GM23338 (cell line): ENCODE results near the gene NOTCH3. TPM values are rescaled to one million over a fixed set of nuclear protein-coding genes. Genes with fewer than 3 reads are reported as not detected.

Experiments used
- ATAC-seq: fragments of 200-7000 bp; cut with Tn5 transposase; 3 replicates; pipeline ENCODE4 v1.9.1; 2020
- DNase-seq: peaks from one replicate; pipeline ENCODE4 v3.0.0-alpha.2; 2015; ENCODE audit warnings: low spot score
- H2AFZ ChIP-seq: fragments of 200-600 bp; sonication (generic); 2 replicates; pipeline ENCODE4 v1.8.0; 2016; ENCODE audit warnings: antibody characterized with exemption, mild to moderate bottlenecking, moderate library complexity
- H3F3A ChIP-seq: fragments of 200-600 bp; sonication (generic); replicated peaks from 2 replicates; pipeline ENCODE4 v1.8.0; 2017; ENCODE audit warnings: antibody characterized with exemption, mixed run types, low read depth
- H3K27ac ChIP-seq: fragments of 200-600 bp; sonication (generic); 2 replicates; pipeline ENCODE4 v1.6.1; 2016; ENCODE audit warnings: low read depth
- H3K27me3 ChIP-seq: fragments of 200-600 bp; sonication (generic); 2 replicates; pipeline ENCODE4 v1.8.0; 2016; ENCODE audit warnings: mild to moderate bottlenecking, mixed run types, moderate library complexity; ENCODE audit not compliant: insufficient read depth
- H3K36me3 ChIP-seq: fragments of 200-600 bp; sonication (generic); 2 replicates; pipeline ENCODE4 v1.8.0; 2016; ENCODE audit warnings: mild to moderate bottlenecking; ENCODE audit not compliant: insufficient read depth
- H3K4me1 ChIP-seq: fragments of 200-600 bp; sonication (generic); 2 replicates; pipeline ENCODE4 v1.8.0; 2016; ENCODE audit warnings: mild to moderate bottlenecking, moderate library complexity; ENCODE audit not compliant: insufficient read depth
- H3K4me2 ChIP-seq: fragments of 200-600 bp; sonication (generic); 2 replicates; pipeline ENCODE4 v1.7.1; 2017; ENCODE audit warnings: mixed run types
- H3K4me3 ChIP-seq: fragments of 200-600 bp; sonication (generic); 2 replicates; pipeline ENCODE4 v1.6.1; 2016; ENCODE audit warnings: mixed run types
- H3K79me2 ChIP-seq: fragments of 200-600 bp; sonication (generic); replicated peaks from 2 replicates; pipeline ENCODE4 v1.8.0; 2017; ENCODE audit warnings: mild to moderate bottlenecking; ENCODE audit not compliant: insufficient read depth
- H3K9me2 ChIP-seq: fragments of 200-600 bp; sonication (generic); 2 replicates; pipeline ENCODE4 v1.8.0; 2017; ENCODE audit not compliant: insufficient read depth
- H4K20me1 ChIP-seq: fragments of 200-600 bp; sonication (generic); replicated peaks from 2 replicates; pipeline ENCODE4 v1.8.0; 2017; ENCODE audit warnings: mild to moderate bottlenecking; ENCODE audit not compliant: insufficient read depth
- H3K27ac Mint-ChIP-seq: 2 replicates; pipeline ENCODE4 v1.8.0; 2020; ENCODE audit warnings: inconsistent platforms, mild to moderate bottlenecking, moderate library complexity, mixed read lengths
- H3K27me3 Mint-ChIP-seq: 3 replicates; pipeline ENCODE4 v1.8.0; 2022; ENCODE audit warnings: low read depth, mild to moderate bottlenecking, moderate library complexity, mixed read lengths, inconsistent platforms; ENCODE audit not compliant: insufficient read depth, poor library complexity
- H3K36me3 Mint-ChIP-seq: 3 replicates; pipeline ENCODE4 v1.8.0; 2021; ENCODE audit warnings: low read depth, mild to moderate bottlenecking, inconsistent platforms, moderate library complexity, mixed read lengths
- H3K4me1 Mint-ChIP-seq: 3 replicates; pipeline ENCODE4 v1.8.0; 2020; ENCODE audit warnings: mild to moderate bottlenecking, inconsistent platforms, mixed read lengths
- H3K4me3 Mint-ChIP-seq: 3 replicates; pipeline ENCODE4 v1.8.0; 2021; ENCODE audit warnings: moderate library complexity, mild to moderate bottlenecking, inconsistent platforms, mixed read lengths
- H3K9me3 Mint-ChIP-seq: 3 replicates; pipeline ENCODE4 v1.8.0; 2020; ENCODE audit warnings: moderate library complexity, mild to moderate bottlenecking, inconsistent platforms, mixed read lengths
- CREB1 ChIP-seq: fragments of 250-450 bp; sonication (Bioruptor Pico); IDR thresholded peaks from 2 replicates; pipeline ENCODE4 v1.5.0; 2020; ENCODE audit warnings: low read depth, mild to moderate bottlenecking, moderate library complexity
- CTCF ChIP-seq, 2 experiments: fragments of 200-600 bp in 1 of 2; sonication (generic) in 1 of 2; conservative IDR thresholded peaks; 2 replicates each; pipeline versions ENCODE4 v1.5.1 to v1.6.1; 2016 to 2017; ENCODE audit warnings: antibody characterized with exemption in 2 of 2, low read depth in 2 of 2, mild to moderate bottlenecking in 2 of 2, moderate library complexity in 1 of 2
- EZH2 ChIP-seq: fragments of 200-600 bp; sonication (generic); IDR thresholded peaks from one replicate; pipeline ENCODE4 v1.8.0; 2017; ENCODE audit warnings: antibody characterized with exemption, mild to moderate bottlenecking, low read depth; ENCODE audit not compliant: unreplicated experiment
- EZH2phosphoT487 ChIP-seq: fragments of 200-600 bp; sonication (generic); IDR thresholded peaks from one replicate; pipeline ENCODE4 v1.8.1; 2018; ENCODE audit warnings: antibody characterized with exemption; ENCODE audit not compliant: unreplicated experiment
- JUNB ChIP-seq: IDR thresholded peaks from one replicate; pipeline ENCODE4 v1.6.1; 2016; ENCODE audit warnings: antibody characterized with exemption; ENCODE audit not compliant: unreplicated experiment
- NANOG ChIP-seq: IDR thresholded peaks from 2 replicates; pipeline ENCODE4 v1.6.1; 2016; ENCODE audit warnings: antibody characterized with exemption, borderline replicate concordance
- POLR2AphosphoS5 ChIP-seq: IDR thresholded peaks from 2 replicates; pipeline ENCODE4 v1.6.1; 2016; ENCODE audit warnings: antibody characterized with exemption, low read depth
- STAT1 ChIP-seq: IDR thresholded peaks from one replicate; pipeline ENCODE4 v1.6.1; 2016; ENCODE audit warnings: antibody characterized with exemption; ENCODE audit not compliant: unreplicated experiment
- ZNF114 ChIP-seq: fragments of 250-450 bp; sonication (Bioruptor Pico); IDR thresholded peaks from 2 replicates; pipeline ENCODE4 v1.5.0; 2020; ENCODE audit warnings: mild to moderate bottlenecking, moderate library complexity
- ZNF331 ChIP-seq: fragments of 250-450 bp; sonication (Bioruptor Pico); IDR thresholded peaks from 2 replicates; pipeline ENCODE4 v1.5.0; 2020; ENCODE audit warnings: low read depth, mild to moderate bottlenecking, moderate library complexity
- ZNF462 ChIP-seq: fragments of 250-450 bp; sonication (Bioruptor Pico); IDR thresholded peaks from 2 replicates; pipeline ENCODE4 v1.5.0; 2020; ENCODE audit warnings: mild to moderate bottlenecking, moderate library complexity
- polyA plus RNA-seq: library from polyadenylated mRNA; unstranded; fragments of >200 nt; fragmentation: Nextera tagmentation; extraction: Ambion mirVana; gene quantifications from 2 replicates; pipeline ENCODE4 v1.2.1, GENCODE V29; 2016
- total RNA-seq: library from RNA; depleted of rRNA; stranded (reverse); fragments of >200 nt; shearing (Covaris generic); gene quantifications from 2 replicates; pipeline ENCODE4 v1.2.3, GENCODE V29; 2014
- TF ChIP-seq, protein P1 (sequence below): IDR thresholded peaks from one replicate; pipeline ENCODE4 v1.6.1; 2018; ENCODE audit warnings: antibody characterized with exemption; ENCODE audit not compliant: unreplicated experiment

NOTCH3 gene
- total and polyA plus RNA-seq, 2 experiments from 2014 or later, result 24.3 to 172 TPM

DNA sequence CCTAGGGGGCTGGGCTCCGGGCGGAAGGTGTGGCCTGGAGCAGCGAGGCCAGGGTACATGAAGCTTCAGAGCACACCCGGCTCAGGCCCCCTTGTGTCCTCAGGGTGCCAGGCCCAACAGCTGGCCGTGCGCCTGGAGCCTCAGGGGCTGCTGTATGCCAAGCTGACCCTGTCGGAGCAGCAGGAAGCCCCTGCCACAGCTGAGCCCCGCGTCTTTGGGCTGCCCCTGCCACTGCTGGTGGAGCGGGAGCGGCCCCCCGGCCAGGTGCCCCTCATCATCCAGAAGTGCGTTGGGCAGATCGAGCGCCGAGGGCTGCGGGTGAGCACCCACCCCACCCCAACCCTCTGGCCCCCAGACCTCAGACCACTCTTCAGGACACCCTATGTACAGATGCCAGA, 90.4 kb downstream of the NOTCH3 start (continued):
- TF ChIP-seq JUNB, result no peak
- TF ChIP-seq ZNF114 (CRISPR knock-in tag), result no peak
- no peak for TF ChIP-seq EZH2
- TF ChIP-seq CREB1 (CRISPR knock-in tag), result no peak
- TF ChIP-seq STAT1, result no peak
- no peak for TF ChIP-seq EZH2phosphoT487
- TF ChIP-seq POLR2AphosphoS5, result no peak

GRCh38 chr19:15109768-15110417, 90.9 kb downstream of the NOTCH3 start:
- Mint-ChIP-seq H3K27me3 (peaks cover 10% of the 10 kb centered on the region), H3K4me1 (peaks cover 12% of the 10 kb centered on the region), H3K27ac (no peak overlapping the region), H3K36me3 (peaks cover 44% of the 10 kb centered on the region), H3K4me3 (no peak overlapping the region), H3K9me3 (no peaks in the 10 kb centered on the region)
- Histone ChIP-seq H3K4me1 (peaks cover 11% of the 10 kb centered on the region; the same call in 1 of the 2 replicates), H2AFZ (no peak overlapping the region), H3K4me3 (no peak overlapping the region), H3K9me2 (no peaks in the 10 kb centered on the region), H4K20me1 (peaks cover 4% of the 10 kb centered on the region; the same call in 1 of the 2 replicates), H3K27ac (no peak overlapping the region), H3F3A (peaks cover 6% of the 10 kb centered on the region; the same call in 1 of the 2 replicates), H3K27me3 (no peaks in the 10 kb centered on the region), H3K4me2 (no peak overlapping the region), H3K36me3 (peaks cover 20% of the 10 kb centered on the region; the same call in 1 of the 2 replicates), H3K79me2 (peaks cover 9% of the 10 kb centered on the region)
- DNase-seq (no peak), ATAC-seq (no peak)
- TF ChIP-seq ZNF114 (CRISPR knock-in tag), result no peak
- no peak for TF ChIP-seq JUNB
- no peak for TF ChIP-seq STAT1
- TF ChIP-seq, protein P1, sequence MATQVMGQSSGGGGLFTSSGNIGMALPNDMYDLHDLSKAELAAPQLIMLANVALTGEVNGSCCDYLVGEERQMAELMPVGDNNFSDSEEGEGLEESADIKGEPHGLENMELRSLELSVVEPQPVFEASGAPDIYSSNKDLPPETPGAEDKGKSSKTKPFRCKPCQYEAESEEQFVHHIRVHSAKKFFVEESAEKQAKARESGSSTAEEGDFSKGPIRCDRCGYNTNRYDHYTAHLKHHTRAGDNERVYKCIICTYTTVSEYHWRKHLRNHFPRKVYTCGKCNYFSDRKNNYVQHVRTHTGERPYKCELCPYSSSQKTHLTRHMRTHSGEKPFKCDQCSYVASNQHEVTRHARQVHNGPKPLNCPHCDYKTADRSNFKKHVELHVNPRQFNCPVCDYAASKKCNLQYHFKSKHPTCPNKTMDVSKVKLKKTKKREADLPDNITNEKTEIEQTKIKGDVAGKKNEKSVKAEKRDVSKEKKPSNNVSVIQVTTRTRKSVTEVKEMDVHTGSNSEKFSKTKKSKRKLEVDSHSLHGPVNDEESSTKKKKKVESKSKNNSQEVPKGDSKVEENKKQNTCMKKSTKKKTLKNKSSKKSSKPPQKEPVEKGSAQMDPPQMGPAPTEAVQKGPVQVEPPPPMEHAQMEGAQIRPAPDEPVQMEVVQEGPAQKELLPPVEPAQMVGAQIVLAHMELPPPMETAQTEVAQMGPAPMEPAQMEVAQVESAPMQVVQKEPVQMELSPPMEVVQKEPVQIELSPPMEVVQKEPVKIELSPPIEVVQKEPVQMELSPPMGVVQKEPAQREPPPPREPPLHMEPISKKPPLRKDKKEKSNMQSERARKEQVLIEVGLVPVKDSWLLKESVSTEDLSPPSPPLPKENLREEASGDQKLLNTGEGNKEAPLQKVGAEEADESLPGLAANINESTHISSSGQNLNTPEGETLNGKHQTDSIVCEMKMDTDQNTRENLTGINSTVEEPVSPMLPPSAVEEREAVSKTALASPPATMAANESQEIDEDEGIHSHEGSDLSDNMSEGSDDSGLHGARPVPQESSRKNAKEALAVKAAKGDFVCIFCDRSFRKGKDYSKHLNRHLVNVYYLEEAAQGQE, result no peak
- no peak for TF ChIP-seq CTCF (conservative IDR thresholded peaks at IDR 0.05; ENCODE audit: low read depth in 2 of 2)
- no peak for TF ChIP-seq POLR2AphosphoS5
- TF ChIP-seq EZH2phosphoT487, result no peak
- TF ChIP-seq CREB1 (CRISPR knock-in tag), result no peak
- TF ChIP-seq ZNF462 (CRISPR knock-in tag), result no peak
- no peak for TF ChIP-seq NANOG
- no peak for TF ChIP-seq ZNF331 (CRISPR knock-in tag)
